RPMI7951 (cell line): ENCODE data around the gene IFIT2. TPM values are rescaled to one million over a fixed set of nuclear protein-coding genes. Genes with fewer than 3 reads are reported as not detected.

Source experiments
- total RNA-seq: library from RNA; depleted of rRNA; stranded (reverse); fragments of >200 nt; shearing (Covaris generic); gene quantifications from 2 replicates; pipeline ENCODE4 v1.2.3, GENCODE V29; 2014; rRNA removed

Gene IFIT2
- total RNA-seq, 1 experiment from 2014 or later: 6.0 TPM

Other genes with a start within 250 kb of the IFIT2 start
- gene CH25H, start 94.7 kb upstream of the IFIT2 start, total RNA-seq: 0.49 and 0.72 TPM in 2 replicates
- 57.1 and 74.7 TPM in 2 replicates for gene LIPA, start 50.3 kb upstream of the IFIT2 start, total RNA-seq
- gene IFIT3, start 26.0 kb downstream of the IFIT2 start, total RNA-seq: 23.4 and 24.0 TPM in 2 replicates
- gene IFIT1B, start 76.0 kb downstream of the IFIT2 start, total RNA-seq: not detected in 2 replicates
- 29.9 and 36.3 TPM in 2 replicates for gene IFIT1, start 90.6 kb downstream of the IFIT2 start, total RNA-seq
- 20.8 and 28.7 TPM in 2 replicates for gene IFIT5, start 112.5 kb downstream of the IFIT2 start, total RNA-seq
- gene SLC16A12, start 233.5 kb downstream of the IFIT2 start, total RNA-seq: under 0.01 and 0.12 TPM in 2 replicates